Mammary epithelial cell (primary cell): ENCODE results near the gene MRM3.

ENCODE experiments used
- EZH2 ChIP-seq: IDR thresholded peaks from 2 replicates; pipeline ENCODE4 v1.6.1; 2012; ENCODE audit warnings: low read length, inconsistent platforms, borderline replicate concordance
- TF ChIP-seq, protein P1 (sequence below), 2 donors: IDR thresholded peaks in 1 of 2; conservative IDR thresholded peaks in 1 of 2; 2 replicates each; pipeline ENCODE4 v1.5.1; 2011 to 2012; ENCODE audit warnings: inconsistent platforms in 2 of 2, low read length in 2 of 2, mild to moderate bottlenecking in 2 of 2, control low read depth in 1 of 2, low read depth in 1 of 2; ENCODE audit not compliant: insufficient read depth in 1 of 2; ENCODE audit errors: extremely low read depth in 1 of 2

DNA sequence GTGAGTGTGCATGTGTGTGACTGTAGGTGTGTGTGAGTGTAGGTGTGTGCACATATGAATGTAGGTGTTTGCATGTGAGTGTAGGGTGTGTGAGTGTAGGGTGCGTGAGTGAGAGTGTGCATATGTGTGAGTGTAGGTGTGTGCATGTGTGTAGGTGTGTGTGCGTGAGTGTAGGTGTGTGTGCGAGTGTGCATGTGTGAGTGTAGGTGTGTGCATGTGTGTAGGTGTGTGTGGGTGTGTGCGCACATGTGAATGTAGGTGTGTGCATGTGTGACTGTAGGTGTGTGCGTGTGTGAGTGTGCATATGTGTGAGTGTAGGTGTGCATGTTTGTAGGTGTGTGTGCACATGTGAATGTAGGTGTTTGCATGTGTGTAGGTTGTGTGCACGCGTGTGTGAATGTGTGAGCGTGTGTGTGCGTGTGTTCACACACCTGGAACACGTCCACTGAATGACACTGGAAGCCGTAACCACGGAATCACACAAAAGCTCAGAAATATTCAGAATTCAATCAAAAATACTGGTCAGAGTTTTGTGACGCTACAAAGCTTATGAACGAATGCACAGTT lies 30.6 kb downstream of the MRM3 start:
- TF ChIP-seq EZH2, result no peak
- TF ChIP-seq, protein P1, sequence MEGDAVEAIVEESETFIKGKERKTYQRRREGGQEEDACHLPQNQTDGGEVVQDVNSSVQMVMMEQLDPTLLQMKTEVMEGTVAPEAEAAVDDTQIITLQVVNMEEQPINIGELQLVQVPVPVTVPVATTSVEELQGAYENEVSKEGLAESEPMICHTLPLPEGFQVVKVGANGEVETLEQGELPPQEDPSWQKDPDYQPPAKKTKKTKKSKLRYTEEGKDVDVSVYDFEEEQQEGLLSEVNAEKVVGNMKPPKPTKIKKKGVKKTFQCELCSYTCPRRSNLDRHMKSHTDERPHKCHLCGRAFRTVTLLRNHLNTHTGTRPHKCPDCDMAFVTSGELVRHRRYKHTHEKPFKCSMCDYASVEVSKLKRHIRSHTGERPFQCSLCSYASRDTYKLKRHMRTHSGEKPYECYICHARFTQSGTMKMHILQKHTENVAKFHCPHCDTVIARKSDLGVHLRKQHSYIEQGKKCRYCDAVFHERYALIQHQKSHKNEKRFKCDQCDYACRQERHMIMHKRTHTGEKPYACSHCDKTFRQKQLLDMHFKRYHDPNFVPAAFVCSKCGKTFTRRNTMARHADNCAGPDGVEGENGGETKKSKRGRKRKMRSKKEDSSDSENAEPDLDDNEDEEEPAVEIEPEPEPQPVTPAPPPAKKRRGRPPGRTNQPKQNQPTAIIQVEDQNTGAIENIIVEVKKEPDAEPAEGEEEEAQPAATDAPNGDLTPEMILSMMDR (conservative IDR thresholded peaks at IDR 0.05 in 1 of 2, IDR thresholded peaks at IDR 0.05 in 1 of 2; ENCODE audit: extremely low read depth in 1 of 2, insufficient read depth in 1 of 2, low read depth in 1 of 2, low read length in 2 of 2), result no peak
